ENCODE results near the gene UQCR10.

- TF ChIP-seq, protein P1, sequence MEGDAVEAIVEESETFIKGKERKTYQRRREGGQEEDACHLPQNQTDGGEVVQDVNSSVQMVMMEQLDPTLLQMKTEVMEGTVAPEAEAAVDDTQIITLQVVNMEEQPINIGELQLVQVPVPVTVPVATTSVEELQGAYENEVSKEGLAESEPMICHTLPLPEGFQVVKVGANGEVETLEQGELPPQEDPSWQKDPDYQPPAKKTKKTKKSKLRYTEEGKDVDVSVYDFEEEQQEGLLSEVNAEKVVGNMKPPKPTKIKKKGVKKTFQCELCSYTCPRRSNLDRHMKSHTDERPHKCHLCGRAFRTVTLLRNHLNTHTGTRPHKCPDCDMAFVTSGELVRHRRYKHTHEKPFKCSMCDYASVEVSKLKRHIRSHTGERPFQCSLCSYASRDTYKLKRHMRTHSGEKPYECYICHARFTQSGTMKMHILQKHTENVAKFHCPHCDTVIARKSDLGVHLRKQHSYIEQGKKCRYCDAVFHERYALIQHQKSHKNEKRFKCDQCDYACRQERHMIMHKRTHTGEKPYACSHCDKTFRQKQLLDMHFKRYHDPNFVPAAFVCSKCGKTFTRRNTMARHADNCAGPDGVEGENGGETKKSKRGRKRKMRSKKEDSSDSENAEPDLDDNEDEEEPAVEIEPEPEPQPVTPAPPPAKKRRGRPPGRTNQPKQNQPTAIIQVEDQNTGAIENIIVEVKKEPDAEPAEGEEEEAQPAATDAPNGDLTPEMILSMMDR (IDR thresholded peaks at IDR 0.05): no peak
- no peak for TF ChIP-seq POLR2A (IDR thresholded peaks at IDR 0.05)
These were observed 37.8 kb downstream of the UQCR10 start for GRCh38 chr22:29804985-29805384.

All from testis (tissue), 2 donors.